K562 (cell line): Measurements from ENCODE around the gene CEP85L. TPM values are rescaled to one million over a fixed set of nuclear protein-coding genes. Genes with fewer than 3 reads are reported as not detected.

Experiments used
- ATAC-seq: fragments of 200-7000 bp; cut with Tn5 transposase; 3 replicates; pipeline ENCODE4 v1.9.1; 2020; ENCODE audit warnings: moderate library complexity
- BruUV-seq: library from RNA; stranded (reverse); fragments of 400-500 nt; replicated peaks from 2 replicates; lab custom pipeline; 2021; lab: Mats Ljungman, UMichigan
- CTCF ChIA-PET: fragments of 300-600 bp; formaldehyde crosslinking; extraction: SDS; loops from one replicate; lab custom pipeline; 2021; ENCODE audit warnings: low intra/inter-chr PET ratio; lab: Yijun Ruan, JAX
- POLR2A ChIA-PET: fragments of 300-600, 350-650 bp; sonication (Branson Sonifier 250); formaldehyde crosslinking; extraction: SDS; loops from one replicate; lab custom pipeline; 2021; ENCODE audit warnings: antibody characterized with exemption, inconsistent platforms; lab: Yijun Ruan, JAX
- DNase-seq, 4 experiments: peaks; one replicate each; pipeline versions ENCODE4 v3.0.0 to v3.0.0-alpha.2; 2011 to 2018; ENCODE audit warnings: low spot score in 3 of 4, mixed read lengths in 3 of 4; ENCODE audit errors: extremely low read depth in 1 of 4
- FAIRE-seq: peaks from 2 replicates; lab custom pipeline; 2011; peaks lifted over from hg19 to GRCh38; lab: Jason Lieb, UNC
- H2AFZ ChIP-seq: 2 replicates; pipeline ENCODE4 v1.6.0; 2011; ENCODE audit warnings: low read depth, low read length, control low read depth, inconsistent platforms
- H3K27ac ChIP-seq: fragments of 200-600 bp; 3 replicates; pipeline ENCODE4 v1.8.0; 2011; ENCODE audit warnings: low read depth, mild to moderate bottlenecking, control low read depth, inconsistent platforms, low read length, moderate library complexity, mixed read lengths; ENCODE audit errors: extremely low read depth
- H3K27me3 ChIP-seq, 2 experiments: fragments of 300-600 bp in 1 of 2; 2 replicates in 1 of 2; 3 replicates in 1 of 2; pipeline versions ENCODE4 v1.6.0 to v1.8.0; 2011; ENCODE audit warnings: inconsistent platforms in 2 of 2, low read length in 2 of 2, mild to moderate bottlenecking in 1 of 2, mixed read lengths in 1 of 2, moderate library complexity in 1 of 2; ENCODE audit not compliant: control insufficient read depth in 2 of 2, insufficient read depth in 2 of 2
- H3K36me3 ChIP-seq: fragments of 300-600 bp; 3 replicates; pipeline ENCODE4 v1.8.0; 2011; ENCODE audit warnings: mild to moderate bottlenecking, low read length, inconsistent platforms; ENCODE audit not compliant: control insufficient read depth, insufficient read depth
- H3K4me1 ChIP-seq, 2 experiments: fragments of 200-600 bp in 1 of 2; replicated peaks in 1 of 2; 2 replicates in 1 of 2; 3 replicates in 1 of 2; pipeline versions ENCODE4 v1.5.1 to v1.8.0; 2011; ENCODE audit warnings: inconsistent platforms in 2 of 2, low read length in 2 of 2, mild to moderate bottlenecking in 1 of 2, mixed read lengths in 1 of 2, moderate library complexity in 1 of 2; ENCODE audit not compliant: control insufficient read depth in 2 of 2, insufficient read depth in 2 of 2
- H3K4me2 ChIP-seq: 2 replicates; pipeline ENCODE4 v1.6.1; 2011; ENCODE audit warnings: low read length, control low read depth, inconsistent platforms, mixed read lengths; ENCODE audit not compliant: insufficient read depth
- H3K4me3 ChIP-seq: fragments of 200-600 bp; sonication (generic), shearing (Covaris generic); 2 replicates; pipeline ENCODE4 v1.5.1; 2016; ENCODE audit warnings: control low read depth, inconsistent platforms
- H3K79me2 ChIP-seq: fragments of 200-600 bp; 3 replicates; pipeline ENCODE4 v1.8.0; 2011; ENCODE audit warnings: low read length, inconsistent platforms; ENCODE audit not compliant: control insufficient read depth, insufficient read depth
- H3K9ac ChIP-seq, 2 experiments: 2 replicates each; pipeline versions ENCODE4 v1.6.0 to v1.6.1; 2011; ENCODE audit warnings: low read depth in 2 of 2, low read length in 2 of 2, control low read depth in 1 of 2, inconsistent platforms in 1 of 2, mild to moderate bottlenecking in 1 of 2, mixed read lengths in 1 of 2; ENCODE audit not compliant: insufficient read depth in 1 of 2
- H3K9me1 ChIP-seq: one replicate; pipeline ENCODE4 v1.6.0; 2011; ENCODE audit warnings: inconsistent platforms, mild to moderate bottlenecking, low read length, moderate library complexity; ENCODE audit not compliant: control insufficient read depth, insufficient read depth
- H3K9me3 ChIP-seq: replicated peaks from 2 replicates; pipeline ENCODE4 v1.5.1; 2011; ENCODE audit warnings: low read depth, low read length, inconsistent platforms; ENCODE audit not compliant: control insufficient read depth, insufficient read depth
- H4K20me1 ChIP-seq: replicated peaks from 2 replicates; pipeline ENCODE4 v1.6.1; 2011; ENCODE audit warnings: low read length, inconsistent platforms, mixed read lengths; ENCODE audit not compliant: control insufficient read depth, insufficient read depth
- HOMEZ ChIP-seq: fragments of 250-450 bp; sonication (Bioruptor Pico); IDR thresholded peaks from 2 replicates; pipeline ENCODE4 v1.4.0; 2020; ENCODE audit warnings: mild to moderate bottlenecking, moderate library complexity
- SREBF1 ChIP-seq: fragments of 150-350 bp; IDR thresholded peaks from 2 replicates; pipeline ENCODE4 v1.6.1; 2014; ENCODE audit warnings: antibody characterized with exemption, low read depth, low read length, borderline replicate concordance
- ZBTB11 ChIP-seq, 3 experiments: fragments of 200-800 bp in 1 of 3; fragments of 250-450 bp in 1 of 3; fragments of 450-650 bp in 1 of 3; sonication (Bioruptor Pico) in 1 of 3; sonication (Bioruptor generic) in 1 of 3; formaldehyde crosslinking in 1 of 3; IDR thresholded peaks; 2 replicates each; pipeline versions ENCODE4 v1.6.1 to v1.8.0; 2016 to 2022; ENCODE audit warnings: mild to moderate bottlenecking in 2 of 3, missing genetic modification characterization in 2 of 3, missing compliant biosample characterization in 1 of 3, moderate library complexity in 1 of 3
- ZNF384 ChIP-seq: IDR thresholded peaks from 2 replicates; pipeline ENCODE4 v1.6.1; 2012; ENCODE audit warnings: low read depth, low read length, improper control_type of control experiment
- WGBS: fragments of 100-300 bp; shearing (Covaris generic); methylation state at CpG from one replicate; pipeline ENCODE4 v1.1.6; 2016; ENCODE audit warnings: low coverage, mixed read lengths; ENCODE audit not compliant: insufficient coverage; ENCODE audit errors: missing lambda C conversion rate; 5-methylcytosine and 5-hydroxymethylcytosine counted together
- in situ Hi-C: fragments of 300-500 bp; cut with MboI; formaldehyde crosslinking; loops from 4 replicates; pipeline ENCODE4 v1.15.0; 2018; ENCODE audit warnings: inconsistent platforms, mixed read lengths
- intact Hi-C: fragments of 100-400 bp; cut with micrococcal nuclease; formaldehyde crosslinking; loops from 2 replicates; pipeline ENCODE4 v1.14.2; 2022
- polyA plus RNA-seq, 8 experiments: library from polyadenylated mRNA; depleted of rRNA in 4 of 8; stranded (reverse) in 5 of 8; unstranded in 3 of 8; fragments of >200 nt; fragmentation: Nextera tagmentation in 2 of 8; fragmentation: Illumina TruSeq in 1 of 8; extraction: Ambion mirVana in 2 of 8; extraction: Trizol in 1 of 8; gene quantifications; 2 replicates each; pipeline versions ENCODE4 v1.2.1 to v1.2.3, GENCODE V29; 2011 to 2014; ENCODE audit warnings: inconsistent platforms in 1 of 8, missing spikeins in 1 of 8
- total RNA-seq, 7 experiments: library from RNA; depleted of rRNA in 6 of 7; stranded (reverse); fragments of >200 nt in 6 of 7; fragmentation: Illumina TruSeq in 2 of 7; extraction: Trizol in 2 of 7; gene quantifications; 2 replicates each; pipeline versions ENCODE4 v1.2.1 to v1.2.3, GENCODE V29; 2011 to 2021; ENCODE audit warnings: low replicate concordance in 1 of 7

Gene CEP85L
- total and polyA plus RNA-seq, 9 of the 15 experiments (the other 6 are each of a cell fraction or from before 2014, with no cell fraction given): 4.5 to 15.8 (median 8.3) TPM

- Histone ChIP-seq H3K36me3 (peaks cover 3% of the 10 kb centered on the region; the same call in 1 of the 3 replicates), H3K4me3 (no peak overlapping the region), H4K20me1 (no peaks in the 10 kb centered on the region), H3K9me1 (no peaks in the 10 kb centered on the region), H3K9ac (no peak overlapping the region), H3K4me2 (no peak overlapping the region), H3K79me2 (0 out of 3 replicates have a peak, but pooled peaks cover 6% of the 10 kb centered on the region), H3K27ac (no peak overlapping the region), H2AFZ (no peak overlapping the region), H3K4me1 (no peaks in the 10 kb centered on the region), H3K9me3 (no peaks in the 10 kb centered on the region), H3K27me3 (no peaks in the 10 kb centered on the region)
- no peak for TF ChIP-seq ZNF384
- TF ChIP-seq SREBF1: no peak
- TF ChIP-seq HOMEZ (CRISPR knock-in tag): no peak
- TF ChIP-seq ZBTB11 (CRISPR knock-in tag; IDR thresholded peaks at IDR 0.05): no peak
- no peak for ATAC-seq
- BruUV-seq: no TSS peak
- ChIA-PET POLR2A (no interaction called here), CTCF (interaction anchor here (0.6 kb wide), 1 partner anchor 968 kb away, joined by 3 read pairs; no protein-coding TSS in a partner anchor)
- WGBS: 81% methylated on average over 5 of the region's 5 CpGs
- in situ Hi-C loops (no loop called here), intact Hi-C loops (no loop called here)
- FAIRE-seq: no peak
- no peak for DNase-seq
Measured at GRCh38 chr6:118523216-118523615, 128.2 kb downstream of the CEP85L start.
